GM18511 (cell line): ENCODE results near the gene ACSF3.

Source experiments
- ATAC-seq: cut with Tn5 transposase; IDR thresholded peaks from one replicate; pipeline ENCODE4 v1.9.1; 2021; ENCODE audit warnings: mild to moderate bottlenecking, moderate library complexity; ENCODE audit not compliant: unreplicated experiment

The ACSF3 gene

DNA sequence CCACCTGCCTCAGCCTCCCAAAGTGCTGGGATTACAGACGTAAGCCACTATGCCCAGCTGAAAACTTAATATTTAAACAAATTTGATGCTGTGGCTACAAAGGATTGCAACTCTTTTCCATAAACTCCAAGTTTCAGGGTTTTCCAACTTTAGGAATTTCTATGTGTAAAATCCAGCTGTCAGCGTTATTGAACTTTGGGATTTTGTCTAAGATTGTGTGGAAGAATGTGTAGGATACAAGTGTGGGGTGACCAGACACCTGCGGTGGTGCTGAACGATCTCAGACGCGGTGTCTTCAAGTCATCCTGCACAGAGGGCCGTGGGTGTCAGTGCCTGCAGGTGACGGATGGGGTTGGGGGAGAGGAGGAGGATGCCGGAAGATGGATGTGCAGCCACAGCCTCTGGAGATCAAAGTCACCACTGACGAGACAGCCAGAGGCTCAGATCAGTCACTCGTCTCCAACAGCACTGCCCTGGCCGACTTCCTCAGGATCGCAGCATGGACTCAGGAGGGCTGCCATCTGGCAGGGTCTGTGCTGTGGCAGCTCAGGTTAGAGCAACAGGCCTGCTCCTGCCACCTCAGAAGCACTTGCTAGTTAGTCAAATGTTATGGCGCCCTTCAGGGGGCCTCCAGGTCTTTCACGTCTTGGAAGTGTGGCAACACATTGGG is 13.0 kb downstream of the ACSF3 start:
- no peak for ATAC-seq

DNA sequence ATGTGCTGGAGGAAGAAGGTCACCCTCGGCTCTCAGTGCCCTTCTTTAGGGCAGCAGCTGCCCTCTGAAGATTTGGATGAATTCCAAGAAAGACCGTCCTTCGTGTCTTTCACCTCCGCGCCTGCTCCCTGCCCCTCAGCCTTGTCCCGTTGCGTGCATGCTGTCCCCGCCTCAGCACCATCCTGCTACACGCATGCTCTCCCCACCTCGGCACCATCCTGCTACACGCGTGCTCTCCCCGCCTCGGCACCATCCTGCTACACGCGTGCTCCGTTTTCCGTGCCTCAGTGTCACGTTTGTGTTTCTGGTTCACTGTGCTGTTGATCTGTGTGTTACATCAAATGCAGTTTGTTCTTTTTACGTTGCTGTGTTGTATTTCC is 13.5 kb downstream of the ACSF3 start:
- no peak for ATAC-seq

DNA sequence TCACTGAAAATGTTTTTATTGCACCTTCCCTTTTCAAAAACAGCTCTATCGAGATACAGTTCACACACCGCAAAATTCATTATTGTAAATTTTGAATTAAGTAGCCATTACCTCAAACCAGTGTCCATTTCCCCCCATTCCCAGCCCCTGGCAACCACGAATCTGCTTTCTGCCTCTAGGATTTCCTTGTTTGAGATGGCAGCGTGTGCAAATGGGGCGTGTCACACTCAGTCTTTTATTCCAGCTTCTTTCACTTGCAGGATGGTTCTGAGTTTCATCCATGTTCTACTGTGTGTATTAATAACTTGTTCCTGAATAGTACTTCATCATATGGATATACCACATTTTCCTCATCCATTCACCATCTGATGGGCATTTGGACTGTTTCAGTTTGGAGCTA is 14.8 kb downstream of the ACSF3 start:
- no peak for ATAC-seq

DNA sequence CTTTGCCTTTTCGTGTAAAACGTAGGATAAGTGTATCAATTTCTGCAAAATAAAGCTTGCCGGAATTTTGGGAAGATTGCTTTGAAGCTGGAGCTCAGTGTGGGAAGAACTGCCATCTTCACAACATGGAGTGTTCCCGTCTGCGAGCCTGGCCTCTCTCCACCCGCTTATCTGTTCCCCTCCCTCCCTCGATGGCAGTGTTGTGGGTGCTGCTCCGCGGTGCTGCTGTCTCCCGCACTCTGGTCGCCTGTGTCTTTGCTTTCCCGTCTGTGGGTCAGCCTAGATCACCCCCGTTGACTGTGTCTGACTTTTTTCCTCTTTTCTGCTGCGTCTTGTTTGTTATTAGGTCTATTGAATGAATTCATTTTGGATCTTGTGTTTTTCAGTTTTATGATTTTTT is 17.0 kb downstream of the ACSF3 start:
- ATAC-seq, result no peak

DNA sequence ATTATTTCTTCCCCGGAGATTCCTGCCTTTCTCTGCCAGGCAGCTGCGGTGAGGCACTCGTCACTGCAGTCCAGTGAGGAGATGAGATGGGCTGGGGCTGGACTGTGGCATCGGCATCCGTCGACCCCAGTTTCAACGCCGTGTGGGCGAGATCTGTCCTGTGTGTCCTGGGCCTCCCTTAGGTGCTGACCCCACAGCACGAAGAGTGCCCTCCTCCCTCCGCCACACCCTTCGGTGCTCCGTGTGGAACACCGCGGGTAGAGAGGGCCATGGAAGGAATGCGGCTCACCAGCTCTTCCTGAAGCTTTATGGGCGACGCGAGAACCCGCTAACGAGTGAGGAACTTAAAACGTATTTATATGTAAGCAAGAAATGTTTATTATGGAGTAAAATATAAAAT is 17.6 kb downstream of the ACSF3 start:
- no peak for ATAC-seq

DNA sequence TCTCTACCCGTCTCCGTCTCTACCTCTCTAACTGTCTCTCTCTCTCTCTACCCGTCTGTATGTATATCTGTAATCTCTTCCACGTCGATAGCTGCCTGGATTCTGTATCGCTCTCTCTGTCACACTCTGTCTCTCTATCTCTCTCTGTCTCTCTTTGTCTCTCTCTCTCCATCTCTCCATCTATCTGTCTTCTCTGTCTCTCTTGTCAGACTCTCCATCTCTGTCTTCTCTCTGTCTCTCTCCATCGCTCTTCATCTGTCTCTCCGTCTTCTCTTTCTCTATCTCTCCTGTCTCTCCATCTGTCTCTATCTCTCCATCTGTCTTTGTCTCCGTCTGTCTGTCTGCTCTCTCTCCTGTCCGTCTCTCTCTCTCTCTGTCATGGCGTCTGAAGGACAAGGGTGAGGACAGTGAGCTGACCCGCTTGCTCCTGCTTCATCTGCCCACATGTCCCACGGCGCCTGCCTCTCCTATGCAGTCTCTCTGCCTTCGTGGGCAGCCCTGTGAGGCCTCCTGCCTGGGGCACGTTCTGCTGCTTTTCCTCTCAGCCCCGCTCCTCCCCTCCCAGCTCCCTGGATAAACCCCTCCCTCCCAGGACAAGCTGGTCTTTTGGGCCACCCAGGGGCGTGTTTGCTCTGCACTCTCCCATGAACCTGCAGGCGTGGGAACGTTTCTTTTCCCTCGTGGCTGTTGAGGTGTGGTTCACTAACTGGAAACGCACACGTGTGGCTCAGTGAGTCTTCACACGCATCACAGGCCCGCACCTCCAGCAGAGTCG is 18.9 kb downstream of the ACSF3 start:
- ATAC-seq, result no peak

DNA sequence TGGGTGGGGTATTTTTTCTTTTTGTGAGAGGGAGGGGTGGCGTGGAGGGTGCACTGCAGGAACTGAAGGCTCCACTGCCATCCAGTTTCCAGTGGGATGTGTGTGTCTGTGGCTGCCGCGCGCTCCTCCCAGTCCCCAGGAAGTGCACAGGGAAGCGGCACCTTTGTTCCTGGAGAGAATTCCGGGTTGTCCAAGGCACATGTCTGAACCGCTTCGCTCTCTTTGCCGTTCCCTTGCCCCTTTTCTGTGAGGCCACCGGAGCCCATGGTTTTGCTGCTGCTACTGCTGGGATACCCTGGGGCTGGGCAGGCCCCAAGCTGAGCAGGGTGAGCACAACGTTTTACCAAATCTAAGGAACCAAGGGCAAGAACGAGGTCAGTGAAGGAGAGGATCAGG is 19.5 kb downstream of the ACSF3 start:
- no peak for ATAC-seq

DNA sequence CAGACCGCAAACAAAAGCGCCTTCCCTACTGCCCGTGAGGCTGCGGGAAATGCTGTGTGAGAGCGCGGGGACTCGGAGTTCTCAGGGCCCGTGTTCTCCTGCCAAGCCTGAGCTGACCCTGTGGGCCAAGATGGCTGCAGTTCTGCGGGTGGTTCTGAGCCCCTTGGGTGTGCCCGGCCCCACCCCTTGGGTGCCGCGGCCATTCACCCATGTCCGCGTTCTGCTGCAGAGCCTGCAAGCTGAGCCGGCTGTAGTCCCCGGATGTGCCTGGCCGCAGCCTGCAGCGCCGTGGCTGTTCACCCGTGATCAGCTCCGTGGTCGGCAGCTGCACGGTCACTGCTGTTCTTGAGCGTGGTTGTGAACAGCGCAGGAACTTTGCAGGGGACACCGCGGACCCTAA is 20.0 kb downstream of the ACSF3 start:
- ATAC-seq, result no peak

DNA sequence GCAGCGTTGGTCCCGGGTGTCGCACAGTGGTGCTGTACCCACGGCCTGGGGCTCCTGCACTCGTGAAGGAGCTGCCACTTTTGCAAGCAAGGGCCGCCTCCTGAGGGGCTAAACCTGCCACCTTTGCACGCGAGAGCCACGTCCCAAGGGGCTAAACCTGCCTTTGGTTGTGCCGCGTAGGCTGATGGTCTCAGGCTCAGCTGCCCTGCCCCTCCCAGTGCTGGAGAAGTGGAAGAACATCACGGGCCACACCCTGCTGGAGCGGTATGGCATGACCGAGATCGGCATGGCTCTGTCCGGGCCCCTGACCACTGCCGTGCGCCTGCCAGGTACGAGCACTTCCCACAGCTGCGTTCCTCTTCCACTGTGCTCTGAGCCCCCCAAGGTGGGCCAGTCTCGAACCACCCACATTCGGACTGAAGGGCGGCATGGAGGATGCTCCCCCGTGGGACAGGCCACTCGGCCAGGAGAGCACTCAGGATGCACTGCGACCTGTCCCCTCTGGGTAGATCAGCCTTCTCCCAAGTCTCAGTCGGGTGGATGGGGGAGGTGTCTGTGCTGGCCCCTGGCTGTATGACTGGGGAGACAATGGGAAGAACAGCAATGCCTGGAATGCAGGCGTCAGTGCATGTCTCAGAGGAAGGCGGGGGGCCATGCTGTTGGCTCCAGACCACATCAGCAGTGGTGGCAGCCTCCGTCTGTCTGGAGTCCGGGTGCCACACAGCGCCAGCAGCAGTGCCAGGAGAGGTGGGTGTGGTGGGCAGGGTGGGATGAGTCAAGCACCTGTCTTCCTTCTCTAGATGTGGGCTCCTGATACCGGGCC is 20.7 kb downstream of the ACSF3 start:
- ATAC-seq, result peak; percentile 12

DNA sequence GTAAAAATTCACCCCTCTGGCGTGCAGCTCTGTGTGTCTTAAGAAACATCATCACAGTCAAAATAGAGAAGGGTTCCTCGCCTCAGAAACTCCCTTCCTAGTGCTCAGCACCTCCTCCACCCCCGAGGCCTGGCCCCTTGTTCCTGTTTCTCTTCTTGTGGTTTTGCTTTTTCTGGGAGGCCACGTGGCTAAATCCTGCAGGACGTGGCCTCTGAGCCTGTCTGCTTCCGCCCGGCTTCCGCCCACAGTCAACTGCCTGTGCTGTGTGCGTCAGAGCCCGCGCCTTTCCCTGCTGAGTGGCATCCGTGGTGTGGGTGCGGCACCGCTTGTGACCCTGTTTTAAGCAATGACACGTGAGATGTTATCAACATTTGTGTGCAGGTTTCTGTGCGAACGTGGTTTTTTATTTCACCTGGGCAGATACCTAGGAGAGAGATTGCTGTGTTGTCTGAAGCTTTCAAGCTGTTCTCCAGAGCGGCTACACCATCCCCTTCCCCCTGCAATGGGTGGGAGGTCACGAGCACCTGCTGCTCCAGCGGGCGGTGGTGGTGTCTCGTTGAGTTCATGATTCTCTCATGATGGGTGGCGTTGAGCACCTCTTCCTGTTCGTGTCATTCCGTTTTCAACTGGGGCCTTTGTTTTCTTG is 21.7 kb downstream of the ACSF3 start:
- ATAC-seq, result peak; percentile 74

DNA sequence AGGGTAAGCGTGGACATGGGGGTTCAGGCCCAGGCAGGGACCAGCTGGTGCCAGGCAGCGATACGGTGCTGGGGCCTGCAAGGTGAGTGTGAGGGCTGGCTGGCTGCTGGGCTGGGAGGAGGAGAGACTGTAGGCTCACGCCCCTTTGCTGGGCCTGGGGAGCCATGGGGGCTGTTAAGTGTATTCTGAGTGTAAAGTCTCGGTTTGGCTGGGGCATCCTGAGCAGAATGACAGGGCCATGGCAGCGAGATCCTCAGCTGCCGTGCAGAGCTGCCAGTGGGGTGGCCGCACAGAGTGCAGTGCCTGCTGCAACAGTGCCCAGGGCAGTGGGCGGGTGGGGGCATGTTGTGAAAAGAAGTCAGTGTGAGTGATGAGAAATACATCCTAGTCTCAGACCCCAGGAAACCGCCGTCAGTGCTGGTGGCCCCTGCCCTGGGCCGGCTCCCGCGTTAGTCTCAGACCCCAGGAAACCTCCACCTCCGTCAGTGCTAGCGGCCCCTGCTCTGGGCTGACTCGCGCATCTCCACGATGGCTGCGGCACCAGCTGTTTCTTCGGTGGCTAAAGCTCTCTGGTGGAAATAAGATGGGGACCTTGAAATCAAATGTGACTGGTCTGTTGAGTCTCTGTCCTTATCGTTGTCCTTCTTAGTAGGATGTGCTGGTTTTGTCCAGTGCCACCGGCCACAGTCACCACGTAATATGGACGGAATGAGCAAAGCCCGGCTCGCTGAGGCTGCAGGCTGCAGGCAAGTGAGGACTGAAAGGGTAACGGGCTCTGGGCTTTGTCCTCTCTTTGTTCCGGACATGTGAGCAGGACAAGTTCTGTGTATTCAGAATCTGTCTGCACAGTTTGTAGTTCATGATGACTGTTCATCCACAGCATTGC is 22.9 kb downstream of the ACSF3 start:
- ATAC-seq, result no peak

DNA sequence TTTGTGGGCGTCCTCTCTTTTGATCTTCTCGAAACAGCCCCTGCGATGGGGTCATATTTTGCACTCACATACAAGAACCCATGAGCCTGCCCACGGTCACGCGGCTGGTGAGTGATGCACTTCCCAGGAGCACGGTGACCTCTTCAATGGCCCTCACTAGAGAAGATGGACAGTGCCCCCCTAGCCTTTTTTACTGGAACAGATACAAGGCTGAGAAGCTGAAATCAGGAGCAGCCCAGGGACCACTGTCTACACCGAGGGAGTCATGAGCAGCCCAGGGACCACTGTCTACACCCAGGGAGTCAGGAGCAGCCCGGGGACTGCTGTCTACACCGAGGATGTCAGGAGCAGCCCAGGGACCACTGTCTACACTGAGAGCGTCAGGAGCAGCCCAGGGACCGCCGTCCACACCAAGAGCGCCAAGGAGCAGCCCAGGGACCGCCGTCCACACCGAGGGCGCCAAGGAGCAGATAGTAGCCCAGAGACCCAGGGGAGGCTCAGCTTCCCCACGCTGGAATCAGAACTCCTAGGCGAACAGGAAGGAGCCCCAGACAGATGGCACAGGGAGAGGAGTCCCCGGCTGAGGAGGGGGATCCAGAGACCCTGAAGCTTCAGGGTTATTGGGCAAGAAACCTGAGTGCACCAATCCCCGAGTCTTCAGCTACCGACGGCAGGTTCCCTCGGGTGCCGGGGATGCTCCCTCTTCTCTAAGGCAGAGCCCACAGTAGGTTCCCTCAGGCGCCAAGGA is 23.7 kb downstream of the ACSF3 start:
- no peak for ATAC-seq

DNA sequence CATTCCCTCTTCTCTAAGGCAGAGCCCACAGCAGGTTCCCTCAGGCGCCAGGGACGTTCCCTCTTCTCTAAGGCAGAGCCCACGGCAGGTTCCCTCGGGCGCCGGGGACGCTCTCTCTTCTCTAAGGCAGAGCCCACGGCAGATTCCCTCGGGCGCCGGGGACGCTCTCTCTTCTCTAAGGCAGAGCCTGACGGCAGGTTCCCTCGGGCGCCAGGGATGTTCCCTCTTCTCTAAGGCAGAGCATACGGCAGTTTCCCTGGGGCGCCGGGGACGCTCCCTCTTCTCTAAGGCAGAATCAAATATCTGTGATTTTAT is 24.3 kb downstream of the ACSF3 start:
- ATAC-seq, result no peak

DNA sequence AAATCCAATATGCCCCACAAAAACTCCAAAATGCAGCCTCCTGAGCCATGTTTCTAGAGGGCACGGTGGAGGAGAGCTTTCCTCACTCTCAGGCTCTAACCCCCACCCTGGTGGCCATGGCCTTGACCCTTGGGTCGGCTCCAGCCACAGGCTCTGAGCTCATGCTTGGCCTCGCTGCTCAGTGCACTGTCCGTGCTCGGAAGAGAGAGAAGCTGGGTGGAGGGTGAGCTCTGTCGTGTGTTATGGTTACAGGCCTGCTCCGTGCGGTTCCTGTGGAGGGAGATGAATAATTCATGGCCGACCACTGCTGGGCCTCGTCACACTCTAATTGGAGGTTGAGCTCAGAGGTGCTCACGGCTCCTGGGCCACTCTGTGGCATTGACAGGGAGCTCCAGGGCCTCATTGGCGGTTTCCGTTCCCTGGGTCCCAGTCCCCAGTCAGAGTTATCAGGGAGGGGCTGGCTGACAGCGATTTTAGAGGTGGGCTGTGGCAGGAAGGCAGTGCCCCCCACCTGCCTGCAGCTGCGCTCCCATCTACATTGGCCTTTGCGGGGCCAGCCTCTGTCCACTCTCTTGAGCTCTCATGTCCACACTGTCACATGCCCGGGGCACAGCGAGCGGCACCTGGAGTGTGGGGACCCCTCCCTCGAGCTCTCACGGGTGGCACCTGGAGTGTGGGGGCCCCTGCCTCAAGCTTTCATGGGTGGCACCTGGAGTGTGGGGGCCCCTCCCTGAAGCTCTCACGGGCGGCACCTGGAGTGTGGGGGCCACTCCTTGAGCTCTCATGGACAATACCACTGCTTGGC is 24.9 kb downstream of the ACSF3 start:
- no peak for ATAC-seq

DNA sequence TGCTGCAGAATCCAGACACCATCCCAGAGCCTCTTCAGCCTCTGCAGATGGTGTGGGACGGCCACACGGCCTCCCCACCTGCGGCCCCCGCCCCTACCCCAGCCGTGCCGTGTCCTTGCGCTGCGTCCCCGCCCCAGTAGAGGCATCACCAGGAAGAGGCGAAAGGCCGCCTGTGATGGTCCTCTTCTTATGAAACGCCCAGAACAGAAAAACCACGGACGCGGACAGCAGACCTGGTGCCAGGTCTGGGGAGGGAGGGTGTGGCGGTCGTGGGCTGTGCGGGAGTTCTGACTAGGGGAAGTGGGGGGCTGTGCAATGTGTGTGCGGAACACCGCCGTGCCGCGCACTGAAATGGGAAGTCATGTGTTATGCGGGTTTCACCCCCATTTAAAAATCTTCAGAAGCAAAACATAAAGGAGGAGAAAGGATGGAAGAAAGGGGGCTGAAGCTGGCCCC is 25.5 kb downstream of the ACSF3 start:
- no peak for ATAC-seq

DNA sequence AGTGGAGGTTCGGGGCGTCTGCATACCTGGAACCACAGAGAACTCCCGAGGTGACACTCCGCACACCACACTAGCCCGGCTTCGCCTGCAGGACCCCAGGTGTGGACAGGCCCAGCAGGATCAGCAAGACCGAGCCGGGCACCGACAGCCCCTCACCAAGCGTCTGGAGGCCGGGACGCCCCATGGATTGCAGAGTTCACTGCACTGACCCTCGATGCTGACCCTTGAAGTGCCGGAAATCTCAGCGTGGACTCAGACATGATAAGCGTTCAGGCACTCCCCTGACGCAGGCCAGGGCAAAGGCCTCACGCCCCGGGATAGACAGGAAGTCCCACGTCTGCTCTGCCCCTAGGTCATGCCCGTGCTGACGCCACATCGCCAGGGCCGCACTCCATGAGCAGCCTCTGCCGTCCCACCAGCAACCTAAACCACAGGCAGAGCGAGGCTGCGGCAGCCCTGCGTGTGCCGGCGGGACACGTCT is 26.0 kb downstream of the ACSF3 start:
- ATAC-seq, result no peak

DNA sequence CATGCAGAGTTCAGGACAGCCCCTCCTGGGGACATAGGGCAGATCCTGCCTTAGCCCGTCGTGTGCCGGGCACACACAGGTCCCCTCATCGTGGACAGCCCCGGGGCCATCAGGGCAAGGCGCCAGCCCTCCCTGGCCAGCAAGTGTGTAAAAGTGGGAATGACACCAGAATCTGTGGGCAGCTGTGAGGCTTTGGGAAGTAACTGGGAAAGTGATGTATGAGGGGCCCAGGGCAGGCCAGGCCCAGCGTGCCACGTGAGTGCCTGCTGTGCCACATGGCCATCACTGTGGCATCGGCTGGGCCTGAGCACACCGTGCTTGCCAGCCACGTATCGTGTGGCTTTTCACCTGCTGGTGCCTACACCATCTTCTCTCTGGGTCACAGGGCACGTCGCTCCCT is 26.6 kb downstream of the ACSF3 start:
- no peak for ATAC-seq

DNA sequence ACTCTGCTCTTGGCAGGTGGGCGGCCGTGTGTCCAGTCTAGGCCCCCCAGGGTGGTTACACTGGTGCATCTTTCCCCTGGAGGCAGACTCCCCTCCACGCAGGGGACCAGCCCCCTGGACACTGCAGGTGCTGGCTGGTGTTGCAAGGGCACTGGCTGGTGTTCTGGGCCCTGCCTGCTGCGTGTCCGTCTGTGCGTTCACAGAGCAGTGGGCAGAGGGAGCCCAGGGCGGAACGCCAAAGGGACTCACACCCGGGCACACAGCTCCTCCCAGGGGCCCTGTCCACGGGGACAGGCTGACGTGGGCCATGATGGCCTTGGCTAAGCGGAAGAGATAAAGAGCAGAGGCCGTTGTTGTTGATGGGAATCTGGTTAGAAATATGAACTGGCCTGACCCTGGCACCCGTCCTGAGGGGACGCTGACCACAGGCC is 27.3 kb downstream of the ACSF3 start:
- no peak for ATAC-seq
